Neural progenitor cell (in vitro differentiated cells): ENCODE results near the gene WWOX. TPM values are rescaled to one million over a fixed set of nuclear protein-coding genes. Genes with fewer than 3 reads are reported as not detected.

Source experiments
- DNase-seq: peaks from one replicate; pipeline ENCODE4 v3.0.0-alpha.2; 2016; ENCODE audit warnings: low spot score
- H2AFZ ChIP-seq: fragments of 200-600 bp; sonication (generic); replicated peaks from 2 replicates; pipeline ENCODE4 v1.6.1; 2016; ENCODE audit warnings: antibody characterized with exemption
- H3F3A ChIP-seq: fragments of 200-600 bp; sonication (generic); 2 replicates; pipeline ENCODE4 v1.6.1; 2016; ENCODE audit warnings: antibody characterized with exemption, low read depth
- H3K27ac ChIP-seq: fragments of 200-600 bp; sonication (generic); 2 replicates; pipeline ENCODE4 v1.5.1; 2016; ENCODE audit warnings: mild to moderate bottlenecking
- H3K27me3 ChIP-seq: fragments of 200-600 bp; sonication (generic); 2 replicates; pipeline ENCODE4 v1.6.1; 2016; ENCODE audit warnings: mild to moderate bottlenecking, moderate library complexity
- H3K36me3 ChIP-seq: fragments of 200-600 bp; sonication (generic); 2 replicates; pipeline ENCODE4 v1.5.1; 2016
- H3K4me1 ChIP-seq: fragments of 200-600 bp; sonication (generic); 2 replicates; pipeline ENCODE4 v1.6.1; 2016; ENCODE audit warnings: mixed run types
- H3K4me2 ChIP-seq: fragments of 200-600 bp; sonication (generic); 2 replicates; pipeline ENCODE4 v1.6.1; 2016
- H3K4me3 ChIP-seq: fragments of 200-600 bp; sonication (generic); 2 replicates; pipeline ENCODE4 v1.5.1; 2016
- H3K79me2 ChIP-seq: fragments of 200-600 bp; sonication (generic); 2 replicates; pipeline ENCODE4 v1.6.1; 2016; ENCODE audit warnings: low read depth
- H3K9ac ChIP-seq: fragments of 200-600 bp; sonication (generic); 2 replicates; pipeline ENCODE4 v1.6.1; 2016
- H3K9me3 ChIP-seq: fragments of 200-600 bp; sonication (generic); 2 replicates; pipeline ENCODE4 v1.5.1; 2016; ENCODE audit warnings: low read depth
- H4K20me1 ChIP-seq: fragments of 200-600 bp; sonication (generic); 2 replicates; pipeline ENCODE4 v1.6.1; 2016; ENCODE audit warnings: low read depth
- H3K27ac Mint-ChIP-seq: 3 replicates; pipeline ENCODE4 v1.8.0; 2021; ENCODE audit warnings: mixed read lengths
- H3K27me3 Mint-ChIP-seq: 2 replicates; pipeline ENCODE4 v1.8.0; 2022; ENCODE audit warnings: low read depth, mild to moderate bottlenecking, inconsistent platforms, moderate library complexity, mixed read lengths; ENCODE audit not compliant: insufficient read depth
- H3K36me3 Mint-ChIP-seq: 3 replicates; pipeline ENCODE4 v1.8.0; 2021; ENCODE audit warnings: mixed read lengths
- H3K4me1 Mint-ChIP-seq: 3 replicates; pipeline ENCODE4 v1.8.0; 2021; ENCODE audit warnings: mixed read lengths
- H3K4me3 Mint-ChIP-seq: 3 replicates; pipeline ENCODE4 v1.8.0; 2021; ENCODE audit warnings: mild to moderate bottlenecking, moderate library complexity, mixed read lengths
- H3K9me3 Mint-ChIP-seq: 3 replicates; pipeline ENCODE4 v1.8.0; 2020; ENCODE audit warnings: mixed read lengths
- CTCF ChIP-seq: fragments of 200-600 bp; sonication (generic); IDR thresholded peaks from 2 replicates; pipeline ENCODE4 v1.5.1; 2017; ENCODE audit warnings: antibody characterized with exemption, mild to moderate bottlenecking
- EZH2 ChIP-seq: fragments of 200-600 bp; sonication (generic); IDR thresholded peaks from 2 replicates; pipeline ENCODE4 v1.6.1; 2017; ENCODE audit warnings: antibody characterized with exemption, mild to moderate bottlenecking, moderate library complexity
- EZH2phosphoT487 ChIP-seq: fragments of 200-600 bp; sonication (generic); IDR thresholded peaks from 2 replicates; pipeline ENCODE4 v1.6.1; 2017; ENCODE audit warnings: antibody characterized with exemption
- total RNA-seq: library from RNA; depleted of rRNA; stranded (reverse); fragments of >200 nt; gene quantifications from 2 replicates; pipeline ENCODE4 v1.2.3, GENCODE V29; 2015; ENCODE audit warnings: low replicate concordance

The WWOX gene
- total RNA-seq, 1 donor from 2014 or later, result 63.7 TPM

- Histone ChIP-seq H3K4me3 (no peak overlapping the region), H3K27ac (no peak overlapping the region), H3K9ac (no peak overlapping the region), H3F3A (no peaks in the 10 kb centered on the region), H3K36me3 (no peaks in the 10 kb centered on the region), H2AFZ (no peak overlapping the region), H3K4me1 (no peaks in the 10 kb centered on the region), H3K79me2 (no peaks in the 10 kb centered on the region), H3K4me2 (no peak overlapping the region), H3K9me3 (no peaks in the 10 kb centered on the region), H4K20me1 (no peaks in the 10 kb centered on the region), H3K27me3 (no peaks in the 10 kb centered on the region)
- H3K4me3 Mint-ChIP-seq, result no peak overlapping the region
- H3K4me1 Mint-ChIP-seq, result peaks cover 4% of the 10 kb centered on the region
- no peak overlapping the region for H3K27ac Mint-ChIP-seq
- no peaks in the 10 kb centered on the region for H3K36me3 Mint-ChIP-seq
- no peak for DNase-seq
- no peaks in the 10 kb centered on the region for H3K9me3 Mint-ChIP-seq
- H3K27me3 Mint-ChIP-seq, result peaks cover 3% of the 10 kb centered on the region
- no peak for TF ChIP-seq EZH2phosphoT487
- TF ChIP-seq EZH2, result no peak
- no peak for TF ChIP-seq CTCF
Measured at GRCh38 chr16:78515421-78515820, 416.0 kb downstream of the WWOX start.

- no peak for TF ChIP-seq EZH2
- TF ChIP-seq CTCF, result no peak
- TF ChIP-seq EZH2phosphoT487, result no peak
- no peak overlapping the region for H2AFZ ChIP-seq
- no peaks in the 10 kb centered on the region for H3K4me1 ChIP-seq
- Mint-ChIP-seq H3K36me3 (no peaks in the 10 kb centered on the region), H3K27ac (no peak overlapping the region), H3K4me3 (no peak overlapping the region), H3K9me3 (no peaks in the 10 kb centered on the region), H3K27me3 (peaks cover 3% of the 10 kb centered on the region), H3K4me1 (peaks cover 4% of the 10 kb centered on the region)
- H3K4me2 ChIP-seq, result no peak overlapping the region
- H3K79me2 ChIP-seq, result no peaks in the 10 kb centered on the region
- H4K20me1 ChIP-seq, result no peaks in the 10 kb centered on the region
- no peaks in the 10 kb centered on the region for H3F3A ChIP-seq
- H3K4me3 ChIP-seq, result no peak overlapping the region
- H3K9me3 ChIP-seq, result no peaks in the 10 kb centered on the region
- H3K36me3 ChIP-seq, result no peaks in the 10 kb centered on the region
- no peak overlapping the region for H3K27ac ChIP-seq
- no peak for DNase-seq
- H3K9ac ChIP-seq, result no peak overlapping the region
- no peaks in the 10 kb centered on the region for H3K27me3 ChIP-seq
Measured at GRCh38 chr16:78516006-78516736, 416.7 kb downstream of the WWOX start.

- Histone ChIP-seq H2AFZ (no peak overlapping the region), H3K9me3 (no peaks in the 10 kb centered on the region), H3K27ac (no peak overlapping the region), H3F3A (no peaks in the 10 kb centered on the region), H3K4me3 (no peak overlapping the region), H3K4me1 (no peaks in the 10 kb centered on the region), H3K9ac (no peak overlapping the region), H3K36me3 (no peaks in the 10 kb centered on the region), H3K79me2 (no peaks in the 10 kb centered on the region), H3K4me2 (no peak overlapping the region), H4K20me1 (no peaks in the 10 kb centered on the region), H3K27me3 (no peaks in the 10 kb centered on the region)
- Mint-ChIP-seq H3K27me3 (peaks cover 3% of the 10 kb centered on the region), H3K4me3 (no peak overlapping the region), H3K9me3 (no peaks in the 10 kb centered on the region), H3K27ac (no peak overlapping the region), H3K36me3 (no peaks in the 10 kb centered on the region), H3K4me1 (peaks cover 14% of the 10 kb centered on the region)
- TF ChIP-seq CTCF, result no peak
- TF ChIP-seq EZH2phosphoT487, result no peak
- no peak for TF ChIP-seq EZH2
- DNase-seq, result no peak
Measured at GRCh38 chr16:78519896-78520295, 420.4 kb downstream of the WWOX start.
